ENCODE measurements around the gene MAPK4. TPM values are rescaled to one million over a fixed set of nuclear protein-coding genes. Genes with fewer than 3 reads are reported as not detected.
"Not testable (repeated sequence)": the region's sequence is repeated elsewhere in the genome, so short reads cannot be mapped to it uniquely, and the experiment has no call there.

The MAPK4 gene
- total RNA-seq, 2 donors from 2014 or later = 1.0 to 1.6 TPM

GRCh38 chr18:50775726-50776125, 215.8 kb downstream of the MAPK4 start:
- intact Hi-C loops (cut with DNase I) = no loop called here
- ATAC-seq (no peak), DNase-seq (no peak)
- Histone ChIP-seq H3K9me3 (no peaks in the 10 kb centered on the region), H3K27ac (no peak overlapping the region), H3K36me3 (replicated peaks in 1 of 2; ENCODE audit: insufficient read depth in 1 of 2, low read depth in 2 of 2) (no peaks in the 10 kb centered on the region), H3K4me1 (no peaks in the 10 kb centered on the region), H3K27me3 (no peaks in the 10 kb centered on the region), H3K4me3 (no peak overlapping the region)
- TF ChIP-seq, protein P1, sequence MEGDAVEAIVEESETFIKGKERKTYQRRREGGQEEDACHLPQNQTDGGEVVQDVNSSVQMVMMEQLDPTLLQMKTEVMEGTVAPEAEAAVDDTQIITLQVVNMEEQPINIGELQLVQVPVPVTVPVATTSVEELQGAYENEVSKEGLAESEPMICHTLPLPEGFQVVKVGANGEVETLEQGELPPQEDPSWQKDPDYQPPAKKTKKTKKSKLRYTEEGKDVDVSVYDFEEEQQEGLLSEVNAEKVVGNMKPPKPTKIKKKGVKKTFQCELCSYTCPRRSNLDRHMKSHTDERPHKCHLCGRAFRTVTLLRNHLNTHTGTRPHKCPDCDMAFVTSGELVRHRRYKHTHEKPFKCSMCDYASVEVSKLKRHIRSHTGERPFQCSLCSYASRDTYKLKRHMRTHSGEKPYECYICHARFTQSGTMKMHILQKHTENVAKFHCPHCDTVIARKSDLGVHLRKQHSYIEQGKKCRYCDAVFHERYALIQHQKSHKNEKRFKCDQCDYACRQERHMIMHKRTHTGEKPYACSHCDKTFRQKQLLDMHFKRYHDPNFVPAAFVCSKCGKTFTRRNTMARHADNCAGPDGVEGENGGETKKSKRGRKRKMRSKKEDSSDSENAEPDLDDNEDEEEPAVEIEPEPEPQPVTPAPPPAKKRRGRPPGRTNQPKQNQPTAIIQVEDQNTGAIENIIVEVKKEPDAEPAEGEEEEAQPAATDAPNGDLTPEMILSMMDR (IDR thresholded peaks at IDR 0.05) = no peak
- 89 to 92% methylated on average over 14 of the region's 14 CpGs for WGBS, 2 donors

- Histone ChIP-seq H3K27me3 (no peaks in the 10 kb centered on the region), H3K36me3 (replicated peaks in 1 of 2; ENCODE audit: insufficient read depth in 1 of 2, low read depth in 2 of 2) (no peaks in the 10 kb centered on the region), H3K27ac (no peak overlapping the region), H3K4me1 (no peaks in the 10 kb centered on the region), H3K4me3 (no peak overlapping the region), H3K9me3 (no peaks in the 10 kb centered on the region)
- intact Hi-C loops (cut with DNase I) = no loop called here
- 88 to 94% methylated on average over 4 of the region's 4 CpGs for WGBS, 2 donors
- no peak for DNase-seq
- no peak for ATAC-seq
- TF ChIP-seq, protein P1 (IDR thresholded peaks at IDR 0.05) = no peak
- TF ChIP-seq POLR2A (IDR thresholded peaks at IDR 0.05) = no peak
Observed at GRCh38 chr18:50776383-50776782, 216.5 kb downstream of the MAPK4 start.

- H3K36me3 ChIP-seq (replicated peaks in 1 of 2; ENCODE audit: insufficient read depth in 1 of 2, low read depth in 2 of 2); H3K27ac ChIP-seq; H3K4me1 ChIP-seq; intact Hi-C loops (cut with DNase I); H3K27me3 ChIP-seq; ATAC-seq; H3K4me3 ChIP-seq; DNase-seq; H3K9me3 ChIP-seq: not testable (repeated sequence)
- WGBS, 2 donors = 79 to 94% methylated on average over 3 of the region's 3 CpGs
Observed at GRCh38 chr18:50779021-50779420, 219.1 kb downstream of the MAPK4 start.

Other genes with a start within 250 kb of the MAPK4 start
- under 1 TPM in 1 of 2 donors, not detected in 1; 0.52 TPM for gene SKA1, start 185.0 kb upstream of the MAPK4 start, total RNA-seq

Data from body of pancreas (tissue), 4 donors.